HG03342 (cell line): ENCODE results near the gene SLC37A4.
"Not testable (repeated sequence)": the region's sequence is repeated elsewhere in the genome, so short reads cannot be mapped to it uniquely, and the experiment has no call there.

ENCODE experiments used
- ATAC-seq: cut with Tn5 transposase; IDR thresholded peaks from one replicate; pipeline ENCODE4 v1.9.1; 2021; ENCODE audit warnings: mild to moderate bottlenecking, moderate library complexity; ENCODE audit not compliant: unreplicated experiment

Gene SLC37A4

GRCh38 chr11:119018074-119018938 lies 12.4 kb downstream of the SLC37A4 start, which contains the start of the genes RPS25 and TRAPPC4:
Gene RPS25 (minus strand): TSS chr11:119018343. CDS start chr11:119018284, 59 bp downstream.
Gene TRAPPC4 (plus strand): TSS chr11:119018766. CDS start chr11:119018796, 30 bp downstream.
- peak; percentile 79 for ATAC-seq

GRCh38 chr11:119017377-119017776 lies 13.3 kb downstream of the SLC37A4 start:
- ATAC-seq = not testable (repeated sequence)

GRCh38 chr11:119016216-119017009 lies 14.3 kb downstream of the SLC37A4 start:
- ATAC-seq = no peak

- ATAC-seq = no peak
These were observed 15.5 kb downstream of the SLC37A4 start for GRCh38 chr11:119015054-119015611.

- ATAC-seq = no peak
These were observed 16.3 kb downstream of the SLC37A4 start for GRCh38 chr11:119014209-119014924.

- no peak for ATAC-seq
These were observed 18.0 kb downstream of the SLC37A4 start for GRCh38 chr11:119012629-119013170.

- ATAC-seq = no peak
These were observed 19.1 kb downstream of the SLC37A4 start for GRCh38 chr11:119011476-119012053.

- no peak for ATAC-seq
These were observed 24.0 kb downstream of the SLC37A4 start for GRCh38 chr11:119006656-119007055.

- no peak for ATAC-seq
These were observed 29.8 kb downstream of the SLC37A4 start for GRCh38 chr11:119000906-119001305.

GRCh38 chr11:118998822-118999221 lies 31.9 kb downstream of the SLC37A4 start:
- ATAC-seq = no peak

- ATAC-seq = peak; percentile 18
These were observed 32.3 kb downstream of the SLC37A4 start for GRCh38 chr11:118998388-118998717.

- ATAC-seq = peak; percentile 91
These were observed 32.9 kb downstream of the SLC37A4 start, which contains the start of gene CENATAC for GRCh38 chr11:118997627-118998387. Gene CENATAC (plus strand): TSS chr11:118998138. CDS start chr11:118998198, 60 bp downstream.

- peak; percentile 48 for ATAC-seq
These were observed 33.6 kb downstream of the SLC37A4 start for GRCh38 chr11:118996926-118997626.

GRCh38 chr11:118991486-118992038 lies 39.1 kb downstream of the SLC37A4 start:
- not testable (repeated sequence) for ATAC-seq

- ATAC-seq = no peak
These were observed 42.4 kb downstream of the SLC37A4 start for GRCh38 chr11:118988280-118988679.

GRCh38 chr11:118984825-118985224 lies 45.9 kb downstream of the SLC37A4 start:
- no peak for ATAC-seq

- ATAC-seq = not testable (repeated sequence)
These were observed 46.3 kb downstream of the SLC37A4 start for GRCh38 chr11:118984337-118984736.

- ATAC-seq = no peak
These were observed 50.3 kb downstream of the SLC37A4 start for GRCh38 chr11:118980191-118980881.
